GM12891 (cell line): ENCODE results near the gene NHERF1.

Experiments
- DNase-seq: peaks from one replicate; pipeline ENCODE4 v3.0.0; 2011; ENCODE audit warnings: low spot score; ENCODE audit not compliant: insufficient read length
- FAIRE-seq: peaks from 2 replicates; lab custom pipeline; 2011; peaks lifted over from hg19 to GRCh38; lab: Jason Lieb, UNC
- PAX5 ChIP-seq: IDR thresholded peaks from 2 replicates; pipeline ENCODE4 v1.6.1; 2011; ENCODE audit warnings: low read length, moderate library complexity, mild to moderate bottlenecking; ENCODE audit not compliant: insufficient read depth, severe bottlenecking
- POLR2A ChIP-seq: IDR thresholded peaks from 2 replicates; pipeline ENCODE4 v1.6.1; 2011; ENCODE audit warnings: low read depth, low read length, control low read depth
- POLR2AphosphoS5 ChIP-seq: IDR thresholded peaks from 2 replicates; pipeline ENCODE4 v1.6.1; 2011; ENCODE audit warnings: low read depth, low read length, control low read depth
- POU2F2 ChIP-seq: IDR thresholded peaks from 2 replicates; pipeline ENCODE4 v1.6.1; 2011; ENCODE audit warnings: low read depth, mild to moderate bottlenecking, control low read depth, low read length, moderate library complexity
- SPI1 ChIP-seq: IDR thresholded peaks from 2 replicates; pipeline ENCODE4 v1.6.1; 2011; ENCODE audit warnings: low read depth, low read length, control low read depth
- TAF1 ChIP-seq: IDR thresholded peaks from 2 replicates; pipeline ENCODE4 v1.6.1; 2011; ENCODE audit warnings: low read depth, low read length, control low read depth

The NHERF1 gene

GRCh38 chr17:74740641-74741387 lies 7.6 kb upstream of the NHERF1 start:
- DNase-seq (no peak), FAIRE-seq (no peak)
- TF ChIP-seq PAX5 (no peak), POLR2AphosphoS5 (no peak), POU2F2 (no peak), SPI1 (no peak), POLR2A (no peak), TAF1 (no peak)

- TF ChIP-seq POLR2A (no peak), PAX5 (no peak), POLR2AphosphoS5 (no peak), SPI1 (no peak), POU2F2 (no peak), TAF1 (no peak)
- FAIRE-seq (peak; percentile 93), DNase-seq (no peak)
Measured at GRCh38 chr17:74742153-74742515, 6.3 kb upstream of the NHERF1 start.

GRCh38 chr17:74742978-74743545 lies 5.4 kb upstream of the NHERF1 start:
- TF ChIP-seq PAX5 (no peak), POLR2A (no peak), POU2F2 (no peak), POLR2AphosphoS5 (no peak), TAF1 (no peak), SPI1 (no peak)
- no peak for DNase-seq
- peak; percentile 35 for FAIRE-seq

- no peak for FAIRE-seq
- no peak for DNase-seq
- TF ChIP-seq TAF1, result no peak
- TF ChIP-seq POLR2AphosphoS5, result no peak
- TF ChIP-seq POU2F2, result no peak
- no peak for TF ChIP-seq POLR2A
- TF ChIP-seq SPI1, result no peak
- TF ChIP-seq PAX5, result no peak
Measured at GRCh38 chr17:74743755-74744154, 4.7 kb upstream of the NHERF1 start.

- no peak for FAIRE-seq
- TF ChIP-seq POU2F2 (no peak), SPI1 (no peak), TAF1 (no peak), POLR2A (no peak), POLR2AphosphoS5 (no peak), PAX5 (no peak)
- DNase-seq, result no peak
Measured at GRCh38 chr17:74744349-74744713, 4.1 kb upstream of the NHERF1 start.

GRCh38 chr17:74744714-74745547 lies 3.5 kb upstream of the NHERF1 start:
- no peak for TF ChIP-seq POU2F2
- TF ChIP-seq SPI1, result no peak
- no peak for TF ChIP-seq POLR2A
- no peak for TF ChIP-seq TAF1
- TF ChIP-seq POLR2AphosphoS5, result no peak
- no peak for TF ChIP-seq PAX5
- no peak for DNase-seq
- peak; percentile 92 for FAIRE-seq

- DNase-seq (no peak), FAIRE-seq (no peak)
- TF ChIP-seq POLR2A (no peak), SPI1 (no peak), POU2F2 (no peak), TAF1 (no peak), POLR2AphosphoS5 (no peak), PAX5 (no peak)
Measured at GRCh38 chr17:74745548-74746177, 2.8 kb upstream of the NHERF1 start.

- no peak for FAIRE-seq
- DNase-seq, result no peak
- TF ChIP-seq POLR2A, result no peak
- TF ChIP-seq POU2F2, result no peak
- TF ChIP-seq SPI1, result no peak
- TF ChIP-seq PAX5, result no peak
- no peak for TF ChIP-seq POLR2AphosphoS5
- TF ChIP-seq TAF1, result no peak
Measured at GRCh38 chr17:74746376-74746775, 2.1 kb upstream of the NHERF1 start.

- no peak for DNase-seq
- no peak for TF ChIP-seq POU2F2
- TF ChIP-seq SPI1, result no peak
- no peak for TF ChIP-seq POLR2A
- no peak for TF ChIP-seq PAX5
- no peak for TF ChIP-seq POLR2AphosphoS5
- TF ChIP-seq TAF1, result no peak
Measured at GRCh38 chr17:74746922-74747321, 1.5 kb upstream of the NHERF1 start.

More at GRCh38 chr17:74746922-74747321, 1.5 kb upstream of the NHERF1 start:
- FAIRE-seq, result no peak
